Measurements from ENCODE around the gene NDST3. TPM values are rescaled to one million over a fixed set of nuclear protein-coding genes. Genes with fewer than 3 reads are reported as not detected.
A peak's percentile ranks its signal among the peaks of the same experiment; 100 is the strongest.

NDST3 gene
- total and polyA plus RNA-seq, 2 of the 13 experiments (the other 11 are each of a cell fraction or from before 2014, with no cell fraction given) = not detected

GRCh38 chr4:118278473-118279274 is 244.4 kb downstream of the NDST3 start (continued):
- TF ChIP-seq, protein P1, sequence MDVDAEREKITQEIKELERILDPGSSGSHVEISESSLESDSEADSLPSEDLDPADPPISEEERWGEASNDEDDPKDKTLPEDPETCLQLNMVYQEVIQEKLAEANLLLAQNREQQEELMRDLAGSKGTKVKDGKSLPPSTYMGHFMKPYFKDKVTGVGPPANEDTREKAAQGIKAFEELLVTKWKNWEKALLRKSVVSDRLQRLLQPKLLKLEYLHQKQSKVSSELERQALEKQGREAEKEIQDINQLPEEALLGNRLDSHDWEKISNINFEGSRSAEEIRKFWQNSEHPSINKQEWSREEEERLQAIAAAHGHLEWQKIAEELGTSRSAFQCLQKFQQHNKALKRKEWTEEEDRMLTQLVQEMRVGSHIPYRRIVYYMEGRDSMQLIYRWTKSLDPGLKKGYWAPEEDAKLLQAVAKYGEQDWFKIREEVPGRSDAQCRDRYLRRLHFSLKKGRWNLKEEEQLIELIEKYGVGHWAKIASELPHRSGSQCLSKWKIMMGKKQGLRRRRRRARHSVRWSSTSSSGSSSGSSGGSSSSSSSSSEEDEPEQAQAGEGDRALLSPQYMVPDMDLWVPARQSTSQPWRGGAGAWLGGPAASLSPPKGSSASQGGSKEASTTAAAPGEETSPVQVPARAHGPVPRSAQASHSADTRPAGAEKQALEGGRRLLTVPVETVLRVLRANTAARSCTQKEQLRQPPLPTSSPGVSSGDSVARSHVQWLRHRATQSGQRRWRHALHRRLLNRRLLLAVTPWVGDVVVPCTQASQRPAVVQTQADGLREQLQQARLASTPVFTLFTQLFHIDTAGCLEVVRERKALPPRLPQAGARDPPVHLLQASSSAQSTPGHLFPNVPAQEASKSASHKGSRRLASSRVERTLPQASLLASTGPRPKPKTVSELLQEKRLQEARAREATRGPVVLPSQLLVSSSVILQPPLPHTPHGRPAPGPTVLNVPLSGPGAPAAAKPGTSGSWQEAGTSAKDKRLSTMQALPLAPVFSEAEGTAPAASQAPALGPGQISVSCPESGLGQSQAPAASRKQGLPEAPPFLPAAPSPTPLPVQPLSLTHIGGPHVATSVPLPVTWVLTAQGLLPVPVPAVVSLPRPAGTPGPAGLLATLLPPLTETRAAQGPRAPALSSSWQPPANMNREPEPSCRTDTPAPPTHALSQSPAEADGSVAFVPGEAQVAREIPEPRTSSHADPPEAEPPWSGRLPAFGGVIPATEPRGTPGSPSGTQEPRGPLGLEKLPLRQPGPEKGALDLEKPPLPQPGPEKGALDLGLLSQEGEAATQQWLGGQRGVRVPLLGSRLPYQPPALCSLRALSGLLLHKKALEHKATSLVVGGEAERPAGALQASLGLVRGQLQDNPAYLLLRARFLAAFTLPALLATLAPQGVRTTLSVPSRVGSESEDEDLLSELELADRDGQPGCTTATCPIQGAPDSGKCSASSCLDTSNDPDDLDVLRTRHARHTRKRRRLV (CRISPR knock-in tag; IDR thresholded peaks at IDR 0.05) = peak; percentile 85
- TF ChIP-seq POLR2A (IDR thresholded peaks at IDR 0.05; ENCODE audit: insufficient read depth in 1 of 2, low read depth in 2 of 2, low read length in 2 of 2) (peak; percentile 96 to 100), ZSCAN30 (CRISPR knock-in tag; IDR thresholded peaks at IDR 0.05) (peak; percentile 96), TP53 (CRISPR knock-in tag; conservative IDR thresholded peaks at IDR 0.05) (peak; percentile 68; the same call in 1 of the 2 replicates), ZNF577 (CRISPR knock-in tag; IDR thresholded peaks at IDR 0.05; ENCODE audit: borderline replicate concordance, low read depth) (no peak), ZNF546 (CRISPR knock-in tag; conservative IDR thresholded peaks at IDR 0.05) (peak; percentile 50; the same call in 1 of the 2 replicates), ZNF501 (CRISPR knock-in tag; IDR thresholded peaks at IDR 0.05) (peak; percentile 96), ELF4 (CRISPR knock-in tag; IDR thresholded peaks at IDR 0.05; ENCODE audit: borderline replicate concordance) (peak; percentile 88; the same call in 1 of the 2 replicates), ZNF232 (CRISPR knock-in tag; IDR thresholded peaks at IDR 0.05; ENCODE audit: borderline replicate concordance) (0 out of 2 replicates have a peak, but pooled peaks have one; percentile 90), JDP2 (CRISPR knock-in tag; IDR thresholded peaks at IDR 0.05; ENCODE audit: borderline replicate concordance) (no peak), SPEN (CRISPR knock-in tag; IDR thresholded peaks at IDR 0.05; ENCODE audit: low read depth) (peak; percentile 83), NPAS2 (CRISPR knock-in tag; IDR thresholded peaks at IDR 0.05; ENCODE audit: borderline replicate concordance) (no peak), HDAC6 (IDR thresholded peaks at IDR 0.05; ENCODE audit: low read depth, low read length) (peak; percentile 76; the same call in 1 of the 2 replicates), MIER2 (CRISPR knock-in tag; IDR thresholded peaks at IDR 0.05) (peak; percentile 70; the same call in 1 of the 2 replicates), ZNF460 (CRISPR knock-in tag; IDR thresholded peaks at IDR 0.05; ENCODE audit: borderline replicate concordance) (no peak)
- TF ChIP-seq, protein P2, sequence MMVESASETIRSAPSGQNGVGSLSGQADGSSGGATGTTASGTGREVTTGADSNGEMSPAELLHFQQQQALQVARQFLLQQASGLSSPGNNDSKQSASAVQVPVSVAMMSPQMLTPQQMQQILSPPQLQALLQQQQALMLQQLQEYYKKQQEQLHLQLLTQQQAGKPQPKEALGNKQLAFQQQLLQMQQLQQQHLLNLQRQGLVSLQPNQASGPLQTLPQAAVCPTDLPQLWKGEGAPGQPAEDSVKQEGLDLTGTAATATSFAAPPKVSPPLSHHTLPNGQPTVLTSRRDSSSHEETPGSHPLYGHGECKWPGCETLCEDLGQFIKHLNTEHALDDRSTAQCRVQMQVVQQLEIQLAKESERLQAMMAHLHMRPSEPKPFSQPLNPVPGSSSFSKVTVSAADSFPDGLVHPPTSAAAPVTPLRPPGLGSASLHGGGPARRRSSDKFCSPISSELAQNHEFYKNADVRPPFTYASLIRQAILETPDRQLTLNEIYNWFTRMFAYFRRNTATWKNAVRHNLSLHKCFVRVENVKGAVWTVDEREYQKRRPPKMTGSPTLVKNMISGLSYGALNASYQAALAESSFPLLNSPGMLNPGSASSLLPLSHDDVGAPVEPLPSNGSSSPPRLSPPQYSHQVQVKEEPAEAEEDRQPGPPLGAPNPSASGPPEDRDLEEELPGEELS (CRISPR knock-in tag; IDR thresholded peaks at IDR 0.05) = peak; percentile 67; the same call in 1 of the 2 replicates
